ENCODE measurements around the gene MXD1.

DNA sequence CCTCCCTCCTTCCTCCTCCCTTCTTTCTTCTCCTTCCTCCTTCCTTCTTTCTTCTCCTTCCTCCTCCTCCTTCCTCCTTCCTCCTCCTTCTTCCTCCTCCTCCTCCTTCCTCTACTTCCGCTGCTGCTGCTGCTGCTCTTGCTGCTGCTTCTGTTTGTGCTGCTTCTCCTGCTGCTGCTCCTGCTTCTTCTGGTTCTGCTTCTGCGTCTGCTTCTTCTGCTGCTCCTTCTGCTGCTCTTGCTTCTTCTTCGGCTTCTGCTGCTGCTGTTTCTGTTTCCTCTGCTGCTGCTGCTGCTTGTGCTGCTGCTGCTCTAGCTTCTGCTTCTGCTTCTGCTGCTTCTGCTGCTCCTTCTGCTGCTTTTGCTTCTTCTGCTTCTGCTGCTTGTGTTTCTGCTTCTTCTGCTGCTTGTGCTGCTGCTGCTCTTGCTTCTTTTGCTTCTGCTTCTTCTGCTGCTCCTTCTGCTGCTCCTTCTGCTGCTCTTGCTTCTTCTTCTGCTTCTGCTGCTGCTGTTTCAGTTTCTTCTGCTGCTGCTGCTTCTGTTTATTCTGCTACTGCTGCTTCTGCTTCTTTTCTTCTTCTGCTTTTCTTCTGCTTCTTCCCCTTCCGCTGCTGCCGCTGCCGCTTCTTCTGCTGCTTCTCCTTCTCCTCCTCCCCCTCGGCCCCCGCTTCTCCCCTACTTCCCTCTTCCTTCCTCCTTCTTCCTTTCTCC, 12.5 kb upstream of the MXD1 start:
- TF ChIP-seq, protein P1, sequence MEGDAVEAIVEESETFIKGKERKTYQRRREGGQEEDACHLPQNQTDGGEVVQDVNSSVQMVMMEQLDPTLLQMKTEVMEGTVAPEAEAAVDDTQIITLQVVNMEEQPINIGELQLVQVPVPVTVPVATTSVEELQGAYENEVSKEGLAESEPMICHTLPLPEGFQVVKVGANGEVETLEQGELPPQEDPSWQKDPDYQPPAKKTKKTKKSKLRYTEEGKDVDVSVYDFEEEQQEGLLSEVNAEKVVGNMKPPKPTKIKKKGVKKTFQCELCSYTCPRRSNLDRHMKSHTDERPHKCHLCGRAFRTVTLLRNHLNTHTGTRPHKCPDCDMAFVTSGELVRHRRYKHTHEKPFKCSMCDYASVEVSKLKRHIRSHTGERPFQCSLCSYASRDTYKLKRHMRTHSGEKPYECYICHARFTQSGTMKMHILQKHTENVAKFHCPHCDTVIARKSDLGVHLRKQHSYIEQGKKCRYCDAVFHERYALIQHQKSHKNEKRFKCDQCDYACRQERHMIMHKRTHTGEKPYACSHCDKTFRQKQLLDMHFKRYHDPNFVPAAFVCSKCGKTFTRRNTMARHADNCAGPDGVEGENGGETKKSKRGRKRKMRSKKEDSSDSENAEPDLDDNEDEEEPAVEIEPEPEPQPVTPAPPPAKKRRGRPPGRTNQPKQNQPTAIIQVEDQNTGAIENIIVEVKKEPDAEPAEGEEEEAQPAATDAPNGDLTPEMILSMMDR (IDR thresholded peaks at IDR 0.05): no peak
- no peak for TF ChIP-seq POLR2A (IDR thresholded peaks at IDR 0.05; ENCODE audit: low read depth)

Measured in esophagus muscularis mucosa (tissue), 3 donors.